Measurements from ENCODE around the gene CALCOCO2.

CALCOCO2 gene

GRCh38 chr17:48814504-48814903 is 16.3 kb upstream of the CALCOCO2 start:
- TF ChIP-seq GATA3 (IDR thresholded peaks at IDR 0.05; ENCODE audit: low read depth, low read length): no peak
- no peak for TF ChIP-seq GATA2 (IDR thresholded peaks at IDR 0.05; ENCODE audit: low read depth, low read length)

- TF ChIP-seq GATA3 (IDR thresholded peaks at IDR 0.05; ENCODE audit: low read depth, low read length) (no peak), GATA2 (IDR thresholded peaks at IDR 0.05; ENCODE audit: low read depth, low read length) (no peak)
Measured at GRCh38 chr17:48815311-48815710, 15.5 kb upstream of the CALCOCO2 start.

- TF ChIP-seq GATA3 (IDR thresholded peaks at IDR 0.05; ENCODE audit: low read depth, low read length): no peak
- no peak for TF ChIP-seq GATA2 (IDR thresholded peaks at IDR 0.05; ENCODE audit: low read depth, low read length)
Measured at GRCh38 chr17:48816438-48816773, 14.4 kb upstream of the CALCOCO2 start.

GRCh38 chr17:48816774-48817590 is 13.9 kb upstream of the CALCOCO2 start, which contains the start of gene TTLL6:
TTLL6 (minus strand) TSS chr17:48817229; CDS start chr17:48817072, 157 bp downstream.
- TF ChIP-seq GATA2 (IDR thresholded peaks at IDR 0.05; ENCODE audit: low read depth, low read length) (no peak), GATA3 (IDR thresholded peaks at IDR 0.05; ENCODE audit: low read depth, low read length) (no peak)

GRCh38 chr17:48818361-48818841 is 12.4 kb upstream of the CALCOCO2 start:
- no peak for TF ChIP-seq GATA2 (IDR thresholded peaks at IDR 0.05; ENCODE audit: low read depth, low read length)
- no peak for TF ChIP-seq GATA3 (IDR thresholded peaks at IDR 0.05; ENCODE audit: low read depth, low read length)

- TF ChIP-seq GATA3 (IDR thresholded peaks at IDR 0.05; ENCODE audit: low read depth, low read length) (no peak), GATA2 (IDR thresholded peaks at IDR 0.05; ENCODE audit: low read depth, low read length) (no peak)
Measured at GRCh38 chr17:48819466-48819865, 11.4 kb upstream of the CALCOCO2 start.

GRCh38 chr17:48825446-48826381 is 5.1 kb upstream of the CALCOCO2 start:
- TF ChIP-seq GATA2 (IDR thresholded peaks at IDR 0.05; ENCODE audit: low read depth, low read length) (no peak), GATA3 (IDR thresholded peaks at IDR 0.05; ENCODE audit: low read depth, low read length) (no peak)

GRCh38 chr17:48831549-48831883 is 681 bp downstream of the CALCOCO2 start:
- TF ChIP-seq GATA3 (IDR thresholded peaks at IDR 0.05; ENCODE audit: low read depth, low read length) (no peak), GATA2 (IDR thresholded peaks at IDR 0.05; ENCODE audit: low read depth, low read length) (no peak)

- TF ChIP-seq GATA3 (IDR thresholded peaks at IDR 0.05; ENCODE audit: low read depth, low read length) (no peak), GATA2 (IDR thresholded peaks at IDR 0.05; ENCODE audit: low read depth, low read length) (no peak)
Measured at GRCh38 chr17:48834973-48835372, 4.1 kb downstream of the CALCOCO2 start.

GRCh38 chr17:48835971-48836370 is 5.1 kb downstream of the CALCOCO2 start:
- TF ChIP-seq GATA3 (IDR thresholded peaks at IDR 0.05; ENCODE audit: low read depth, low read length) (no peak), GATA2 (IDR thresholded peaks at IDR 0.05; ENCODE audit: low read depth, low read length) (no peak)

GRCh38 chr17:48840441-48840840 is 9.6 kb downstream of the CALCOCO2 start:
- TF ChIP-seq GATA2 (IDR thresholded peaks at IDR 0.05; ENCODE audit: low read depth, low read length): no peak
- no peak for TF ChIP-seq GATA3 (IDR thresholded peaks at IDR 0.05; ENCODE audit: low read depth, low read length)

GRCh38 chr17:48841395-48841831 is 10.6 kb downstream of the CALCOCO2 start:
- TF ChIP-seq GATA3 (IDR thresholded peaks at IDR 0.05; ENCODE audit: low read depth, low read length): no peak
- no peak for TF ChIP-seq GATA2 (IDR thresholded peaks at IDR 0.05; ENCODE audit: low read depth, low read length)

GRCh38 chr17:48842746-48843145 is 11.9 kb downstream of the CALCOCO2 start:
- TF ChIP-seq GATA2 (IDR thresholded peaks at IDR 0.05; ENCODE audit: low read depth, low read length) (no peak), GATA3 (IDR thresholded peaks at IDR 0.05; ENCODE audit: low read depth, low read length) (no peak)

GRCh38 chr17:48843187-48843900 is 12.5 kb downstream of the CALCOCO2 start:
- TF ChIP-seq GATA2 (IDR thresholded peaks at IDR 0.05; ENCODE audit: low read depth, low read length): no peak
- TF ChIP-seq GATA3 (IDR thresholded peaks at IDR 0.05; ENCODE audit: low read depth, low read length): no peak

Measured in SH-SY5Y (cell line).